Measurements from ENCODE around the gene MYO6.
"Not testable (repeated sequence)": the region's sequence is repeated elsewhere in the genome, so short reads cannot be mapped to it uniquely, and the experiment has no call there.

MYO6 gene

GRCh38 chr6:75748743-75749538 lies at the start of gene MYO6:
MYO6 (plus strand) TSS chr6:75749239; CDS start chr6:75817548, 68,309 bp downstream.
- DNase-seq (ENCODE audit: low spot score) = peak; percentile 70

DNA sequence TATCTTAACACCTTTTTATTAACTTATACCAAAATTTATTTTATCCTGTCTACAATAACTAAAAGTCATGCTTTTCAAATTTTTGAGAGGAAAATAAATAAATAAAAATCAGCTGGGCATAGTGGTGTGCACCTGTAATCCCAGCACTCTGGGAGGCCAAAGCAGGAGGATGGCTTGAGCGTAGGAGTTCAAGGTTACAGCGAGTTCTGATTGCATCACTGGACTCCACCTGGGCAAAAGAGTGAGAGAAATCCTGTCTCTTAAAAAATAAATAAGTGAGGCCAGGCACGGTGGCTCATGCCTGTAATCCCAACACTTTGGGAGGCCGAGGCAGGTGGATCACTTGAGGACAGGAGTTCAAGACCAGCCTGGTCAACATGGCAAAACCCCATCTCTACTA lies 40.7 kb upstream of the MYO6 start:
- not testable (repeated sequence) for DNase-seq (ENCODE audit: low spot score)

GRCh38 chr6:75711173-75711572 lies 37.9 kb upstream of the MYO6 start:
- DNase-seq (ENCODE audit: low spot score) = no peak

DNA sequence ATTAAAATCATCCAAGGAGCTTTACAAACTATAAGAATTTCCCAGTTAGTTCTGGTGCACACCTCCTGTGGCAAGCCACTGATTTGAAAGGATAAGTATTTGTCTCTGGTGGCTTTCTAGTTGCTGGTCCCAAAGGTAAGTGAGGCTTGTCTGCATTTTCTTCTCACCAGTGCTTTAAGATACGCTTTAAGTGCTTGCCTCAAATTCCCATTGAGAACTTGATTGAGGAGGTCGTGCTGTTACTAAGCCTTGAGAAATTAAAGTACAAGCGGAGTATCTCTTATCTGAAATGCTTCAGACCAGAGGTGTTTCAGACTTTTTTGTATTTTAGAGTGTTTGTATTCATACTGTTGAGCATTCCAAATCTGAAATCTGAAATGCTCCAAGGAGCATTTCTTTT lies 29.9 kb upstream of the MYO6 start:
- DNase-seq (ENCODE audit: low spot score) = no peak

DNA sequence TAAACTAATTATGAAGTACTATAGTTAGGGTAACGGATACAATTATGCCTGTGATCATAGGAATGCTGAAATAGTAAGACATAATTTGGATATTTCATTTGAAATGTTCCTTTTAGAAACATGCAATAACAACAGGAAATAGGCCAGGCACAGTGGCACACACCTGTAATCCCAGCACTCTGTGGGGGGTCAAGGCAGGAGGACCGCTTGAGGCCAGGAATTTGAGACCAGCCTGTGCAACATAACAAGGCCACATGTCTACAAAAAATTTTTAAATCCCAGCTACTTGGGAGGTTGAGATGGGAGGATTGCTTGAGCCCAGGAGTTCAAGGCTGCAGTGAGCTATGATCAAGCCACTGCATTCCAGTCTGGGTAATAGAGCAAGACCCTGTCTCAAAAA lies 25.7 kb upstream of the MYO6 start:
- DNase-seq (ENCODE audit: low spot score) = no peak

- no peak for DNase-seq (ENCODE audit: low spot score)
Measured at GRCh38 chr6:75727206-75727605, 21.8 kb upstream of the MYO6 start.

DNA sequence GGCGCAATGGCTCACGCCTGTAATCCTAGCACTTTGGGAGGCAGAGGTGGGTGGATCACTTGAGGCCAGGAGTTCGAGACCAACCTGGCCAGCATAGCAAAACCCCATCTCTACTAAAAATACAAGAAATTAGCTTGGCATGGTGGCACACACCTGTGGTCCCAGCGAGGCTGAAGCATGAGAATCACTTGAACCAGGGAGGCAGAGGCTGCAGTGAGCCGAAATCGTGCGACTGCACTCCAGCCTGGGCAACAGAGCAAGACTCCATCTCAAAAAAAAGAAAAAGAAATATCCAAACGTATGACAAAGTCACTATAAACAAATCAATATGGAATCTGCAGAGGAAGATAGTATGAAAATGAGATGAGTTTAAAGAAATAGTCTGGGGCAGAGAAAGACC lies 18.0 kb upstream of the MYO6 start:
- not testable (repeated sequence) for DNase-seq (ENCODE audit: low spot score)

GRCh38 chr6:75735491-75736186 lies 13.4 kb upstream of the MYO6 start:
- peak; percentile 17 for DNase-seq (ENCODE audit: low spot score)

DNA sequence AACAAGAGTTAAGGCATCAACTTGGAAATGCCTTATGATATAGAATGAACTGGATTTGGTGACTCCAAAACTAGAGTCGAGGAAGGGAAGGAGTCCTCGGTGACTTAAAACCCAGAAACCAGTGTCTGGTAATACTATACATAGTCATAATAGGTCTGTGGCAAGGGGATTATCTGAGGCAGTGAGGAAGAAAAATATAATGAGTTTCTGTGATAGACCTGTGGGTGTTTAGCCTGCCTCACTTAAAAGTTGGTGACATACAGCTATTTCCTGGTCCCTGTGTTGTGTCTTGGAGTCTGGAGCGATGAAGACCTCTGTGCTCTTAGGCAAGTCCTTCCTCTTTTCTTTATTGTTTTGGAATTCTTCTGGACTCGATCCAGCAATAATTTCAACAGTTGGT lies 5.1 kb upstream of the MYO6 start:
- no peak for DNase-seq (ENCODE audit: low spot score)

DNA sequence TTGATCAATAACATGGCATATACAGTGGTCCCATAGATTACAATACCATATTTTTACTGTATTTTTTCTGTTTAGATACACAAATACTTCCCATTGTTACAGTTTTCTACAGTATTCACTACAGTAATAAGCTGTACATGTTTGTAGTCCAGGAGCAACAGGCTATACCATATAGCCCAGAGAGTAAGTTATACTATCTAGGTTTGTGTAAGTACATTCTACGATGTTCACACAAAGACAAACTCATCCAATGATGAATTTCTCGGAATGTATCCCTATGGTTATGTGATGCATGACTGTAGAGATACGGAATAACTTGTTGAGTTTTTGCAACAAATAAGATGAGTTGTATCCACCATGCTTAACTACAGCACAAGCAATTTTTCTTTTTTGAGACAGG lies 3.6 kb upstream of the MYO6 start:
- DNase-seq (ENCODE audit: low spot score) = no peak

GRCh38 chr6:75746221-75746620 lies 2.8 kb upstream of the MYO6 start:
- no peak for DNase-seq (ENCODE audit: low spot score)

DNA sequence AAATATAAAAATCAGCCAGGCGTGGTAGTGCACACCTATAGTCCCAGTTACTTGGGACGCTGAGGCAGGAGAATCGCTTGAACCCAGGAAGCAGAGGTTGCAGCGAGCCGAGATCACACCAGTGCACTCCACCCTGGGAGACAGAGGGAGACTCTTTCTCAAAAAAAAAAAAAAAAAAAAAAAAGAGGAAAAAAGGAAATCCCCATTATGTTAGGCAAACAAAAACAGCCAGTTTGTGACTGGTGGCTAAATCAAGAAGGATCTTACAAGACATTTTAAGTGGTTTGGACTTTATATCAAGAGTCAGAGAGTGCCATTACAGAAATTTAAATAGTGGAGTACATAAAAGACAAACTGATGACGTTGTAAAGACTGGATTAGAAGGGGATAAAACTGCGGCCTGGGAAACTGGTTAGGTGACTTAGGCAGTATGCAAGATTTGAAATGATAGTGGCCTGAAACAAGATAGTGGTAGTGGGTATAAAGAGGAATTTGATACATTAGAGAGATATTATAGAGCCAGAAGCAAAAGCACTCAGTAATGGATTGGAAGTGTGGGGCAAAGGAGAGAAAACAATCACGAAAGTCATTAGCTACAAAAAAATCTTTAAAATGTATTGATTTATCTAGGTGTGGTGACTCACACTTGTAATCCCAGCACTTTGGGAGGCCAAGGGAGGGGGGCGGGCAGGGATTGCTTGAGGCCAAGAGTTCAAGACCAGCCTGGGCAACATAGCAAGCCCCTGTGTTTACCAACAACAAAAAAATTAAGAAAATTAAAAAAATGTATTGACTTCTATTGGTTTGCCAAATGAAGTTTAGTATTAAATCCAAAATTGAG lies 1.7 kb upstream of the MYO6 start:
- no peak for DNase-seq (ENCODE audit: low spot score)

GRCh38 chr6:75748003-75748742 lies 866 bp upstream of the MYO6 start:
- no peak for DNase-seq (ENCODE audit: low spot score)

DNA sequence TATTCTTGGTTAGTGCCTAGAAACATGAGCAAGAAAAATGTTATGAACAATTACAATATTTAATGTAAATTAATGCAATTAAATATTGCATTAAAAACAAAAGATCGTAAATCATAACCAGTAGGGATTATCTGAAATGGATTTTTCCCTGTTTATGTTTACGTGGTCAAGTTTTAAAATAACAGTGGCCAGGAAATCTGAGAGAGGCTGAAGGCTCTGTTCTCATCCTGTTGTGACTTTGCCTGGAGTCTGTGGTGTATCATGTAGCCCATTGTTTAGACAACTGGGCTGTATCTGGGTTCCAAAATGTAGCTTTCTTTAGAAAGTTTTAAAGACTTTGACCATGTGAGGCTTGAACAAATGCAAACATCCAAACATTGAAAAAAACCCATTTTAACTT lies 2.4 kb downstream of the MYO6 start:
- DNase-seq (ENCODE audit: low spot score) = no peak

DNA sequence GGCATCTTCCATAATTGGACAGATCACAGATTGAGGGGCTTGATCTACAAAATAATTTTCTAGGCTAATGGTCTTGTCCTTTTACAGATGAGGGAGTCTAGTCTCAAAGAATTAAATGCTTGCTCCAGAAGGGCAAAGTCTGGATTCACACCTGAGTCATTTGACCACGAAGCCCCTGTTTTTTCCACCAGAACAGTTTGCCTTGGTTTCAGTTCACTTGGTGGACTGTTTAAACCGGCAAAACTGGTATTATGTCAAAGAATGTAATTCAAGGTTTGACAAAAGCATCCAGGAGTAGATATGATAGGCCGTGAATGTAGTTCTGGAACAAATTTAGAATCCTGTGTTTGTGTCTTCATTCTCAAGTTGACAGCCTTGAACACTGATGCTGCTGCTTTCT lies 3.3 kb downstream of the MYO6 start:
- no peak for DNase-seq (ENCODE audit: low spot score)

DNA sequence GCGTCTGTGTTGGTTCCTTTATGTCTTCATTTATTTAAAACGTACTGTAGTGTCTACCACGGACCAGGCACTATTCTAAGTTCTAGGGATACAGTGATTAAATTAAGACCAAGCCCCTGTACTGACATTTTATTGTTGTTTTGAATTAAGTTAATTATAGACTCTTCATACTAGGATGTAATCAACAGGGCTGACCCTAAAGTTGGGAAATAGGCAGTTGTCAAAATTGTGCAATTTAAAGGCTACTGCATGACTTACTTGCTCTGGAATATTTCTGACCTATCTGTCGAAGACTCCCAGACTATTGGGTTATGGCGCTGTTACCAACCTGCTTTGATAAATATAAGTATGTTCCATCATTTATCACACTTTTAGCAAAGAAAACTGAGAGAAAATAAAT lies 6.7 kb downstream of the MYO6 start:
- DNase-seq (ENCODE audit: low spot score) = no peak

GRCh38 chr6:75757295-75757694 lies 8.3 kb downstream of the MYO6 start:
- peak; percentile 20 for DNase-seq (ENCODE audit: low spot score)

GRCh38 chr6:75758061-75758460 lies 9.0 kb downstream of the MYO6 start:
- DNase-seq (ENCODE audit: low spot score) = no peak

- DNase-seq (ENCODE audit: low spot score) = no peak
Measured at GRCh38 chr6:75759207-75759606, 10.2 kb downstream of the MYO6 start.

DNA sequence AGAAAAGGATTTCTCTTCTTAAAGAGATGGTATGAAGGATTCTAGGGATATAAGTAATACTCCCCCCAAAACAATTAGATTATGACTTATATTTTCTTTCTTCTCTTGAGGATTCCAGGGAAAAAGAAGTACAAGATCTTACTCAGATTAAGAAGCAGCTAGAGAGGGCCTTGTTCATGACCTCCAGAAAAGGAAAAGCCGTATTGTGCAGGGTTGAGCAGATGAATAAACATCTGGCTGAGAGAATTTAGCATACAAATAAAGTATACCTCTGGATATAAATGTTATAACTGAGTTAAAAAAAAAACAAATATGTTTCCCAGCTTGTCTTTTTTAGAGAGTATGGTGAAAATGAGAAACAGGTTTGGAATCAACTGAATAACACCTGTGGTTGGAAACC lies 11.3 kb downstream of the MYO6 start:
- DNase-seq (ENCODE audit: low spot score) = no peak

DNA sequence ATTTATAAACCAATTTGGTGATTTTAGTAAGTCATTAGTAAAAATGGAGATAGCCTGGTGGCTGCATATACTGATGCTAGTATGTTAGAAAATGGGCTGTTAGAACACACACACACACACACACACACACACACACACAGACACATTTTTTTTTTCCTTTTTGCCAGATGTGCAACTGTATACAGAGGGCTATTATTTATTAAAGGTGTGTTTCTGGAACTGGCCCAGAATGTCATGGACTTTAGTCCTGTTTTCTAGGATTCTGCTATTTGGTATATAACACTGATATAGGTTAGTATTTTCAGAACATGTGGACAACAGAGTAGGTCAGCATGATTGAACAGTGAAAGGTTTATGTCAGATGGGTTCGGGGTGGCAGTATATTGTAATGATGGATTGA lies 12.4 kb downstream of the MYO6 start:
- no peak for DNase-seq (ENCODE audit: low spot score)

DNA sequence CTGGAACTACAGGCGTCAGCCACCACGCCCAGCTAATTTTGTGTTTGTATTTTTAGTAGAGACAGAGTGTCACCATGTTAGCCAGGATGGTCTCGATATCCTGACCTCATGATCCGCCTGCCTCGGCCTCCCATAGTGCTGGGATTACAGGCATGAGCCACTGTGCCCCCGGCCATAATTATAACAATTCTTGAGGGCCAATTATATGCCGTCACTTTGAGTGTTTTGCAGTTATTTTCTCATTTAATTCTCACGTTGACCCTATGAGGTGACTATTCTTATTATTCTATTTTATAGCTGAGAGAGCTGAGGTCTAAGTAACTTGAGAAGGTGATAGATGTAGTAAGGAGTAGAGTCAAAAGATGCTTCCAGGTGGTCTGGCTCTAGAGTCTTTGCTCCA lies 13.0 kb downstream of the MYO6 start:
- no peak for DNase-seq (ENCODE audit: low spot score)

All from HuH-7 (cell line).